VCaP (cell line): ENCODE results near the gene PNPLA7.

ENCODE experiments used
- H3K27ac ChIP-seq: fragments of 450-650 bp; 2 replicates; pipeline ENCODE4 v1.5.1; 2017
- TF ChIP-seq, protein P1 (sequence below): fragments of 450-650 bp; conservative IDR thresholded peaks from 2 replicates; pipeline ENCODE4 v1.5.1; 2017; ENCODE audit warnings: mild to moderate bottlenecking, moderate library complexity

Gene PNPLA7

GRCh38 chr9:137487454-137488326, 62.5 kb downstream of the PNPLA7 start:
- TF ChIP-seq, protein P1, sequence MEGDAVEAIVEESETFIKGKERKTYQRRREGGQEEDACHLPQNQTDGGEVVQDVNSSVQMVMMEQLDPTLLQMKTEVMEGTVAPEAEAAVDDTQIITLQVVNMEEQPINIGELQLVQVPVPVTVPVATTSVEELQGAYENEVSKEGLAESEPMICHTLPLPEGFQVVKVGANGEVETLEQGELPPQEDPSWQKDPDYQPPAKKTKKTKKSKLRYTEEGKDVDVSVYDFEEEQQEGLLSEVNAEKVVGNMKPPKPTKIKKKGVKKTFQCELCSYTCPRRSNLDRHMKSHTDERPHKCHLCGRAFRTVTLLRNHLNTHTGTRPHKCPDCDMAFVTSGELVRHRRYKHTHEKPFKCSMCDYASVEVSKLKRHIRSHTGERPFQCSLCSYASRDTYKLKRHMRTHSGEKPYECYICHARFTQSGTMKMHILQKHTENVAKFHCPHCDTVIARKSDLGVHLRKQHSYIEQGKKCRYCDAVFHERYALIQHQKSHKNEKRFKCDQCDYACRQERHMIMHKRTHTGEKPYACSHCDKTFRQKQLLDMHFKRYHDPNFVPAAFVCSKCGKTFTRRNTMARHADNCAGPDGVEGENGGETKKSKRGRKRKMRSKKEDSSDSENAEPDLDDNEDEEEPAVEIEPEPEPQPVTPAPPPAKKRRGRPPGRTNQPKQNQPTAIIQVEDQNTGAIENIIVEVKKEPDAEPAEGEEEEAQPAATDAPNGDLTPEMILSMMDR = no peak

GRCh38 chr9:137486545-137487453, 63.4 kb downstream of the PNPLA7 start:
- TF ChIP-seq, protein P1 = no peak
- peak overlapping the region; percentile 93 for H3K27ac ChIP-seq

More at GRCh38 chr9:137487454-137488326, 62.5 kb downstream of the PNPLA7 start:
- peak overlapping the region; percentile 93 for H3K27ac ChIP-seq

- TF ChIP-seq, protein P1 = no peak
- peak overlapping the region; percentile 93 for H3K27ac ChIP-seq
These were observed 64.1 kb downstream of the PNPLA7 start for GRCh38 chr9:137486141-137486490.

DNA sequence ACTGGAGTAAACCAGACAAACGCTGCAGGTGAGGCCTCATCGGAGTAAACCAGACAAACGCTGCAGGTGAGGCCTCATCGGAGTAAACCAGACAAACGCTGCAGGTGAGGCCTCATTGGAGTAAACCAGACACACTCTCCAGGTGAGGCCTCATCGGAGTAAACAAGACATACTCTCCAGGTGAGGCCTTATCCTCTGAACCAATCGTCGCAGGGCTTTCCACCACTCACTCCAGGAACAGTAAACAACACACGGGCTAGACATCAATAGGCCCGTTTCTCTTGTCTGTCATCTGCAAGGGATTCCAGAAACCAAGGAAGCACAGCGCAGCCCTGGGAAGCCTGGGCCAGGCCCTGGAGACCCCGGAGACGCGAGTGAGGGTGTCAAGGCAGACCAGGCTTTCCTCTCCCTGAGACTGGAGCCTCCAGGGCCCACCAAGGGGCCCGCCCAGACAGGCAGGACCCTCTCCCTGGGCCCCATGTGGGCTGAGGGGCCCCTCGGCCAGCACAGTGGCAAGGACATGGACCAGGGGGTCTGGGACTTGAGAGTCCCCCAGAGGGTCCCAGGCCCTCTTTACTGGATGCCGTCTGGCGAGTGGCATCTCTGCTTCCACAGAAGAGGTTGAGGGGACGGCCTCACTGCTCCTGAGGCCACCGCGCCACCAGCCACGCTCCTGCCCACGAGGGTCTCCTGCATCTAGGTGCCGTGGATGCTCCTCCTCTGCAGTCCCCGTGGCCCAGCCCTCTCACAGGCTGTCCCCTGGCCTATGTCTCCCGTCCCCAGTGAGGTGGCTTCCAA, 64.7 kb downstream of the PNPLA7 start:
- H3K27ac ChIP-seq = peak overlapping the region; percentile 93
- TF ChIP-seq, protein P1 = no peak

GRCh38 chr9:137484551-137485315, 65.5 kb downstream of the PNPLA7 start:
- TF ChIP-seq, protein P1 = no peak
- H3K27ac ChIP-seq = peak overlapping the region; percentile 93

DNA sequence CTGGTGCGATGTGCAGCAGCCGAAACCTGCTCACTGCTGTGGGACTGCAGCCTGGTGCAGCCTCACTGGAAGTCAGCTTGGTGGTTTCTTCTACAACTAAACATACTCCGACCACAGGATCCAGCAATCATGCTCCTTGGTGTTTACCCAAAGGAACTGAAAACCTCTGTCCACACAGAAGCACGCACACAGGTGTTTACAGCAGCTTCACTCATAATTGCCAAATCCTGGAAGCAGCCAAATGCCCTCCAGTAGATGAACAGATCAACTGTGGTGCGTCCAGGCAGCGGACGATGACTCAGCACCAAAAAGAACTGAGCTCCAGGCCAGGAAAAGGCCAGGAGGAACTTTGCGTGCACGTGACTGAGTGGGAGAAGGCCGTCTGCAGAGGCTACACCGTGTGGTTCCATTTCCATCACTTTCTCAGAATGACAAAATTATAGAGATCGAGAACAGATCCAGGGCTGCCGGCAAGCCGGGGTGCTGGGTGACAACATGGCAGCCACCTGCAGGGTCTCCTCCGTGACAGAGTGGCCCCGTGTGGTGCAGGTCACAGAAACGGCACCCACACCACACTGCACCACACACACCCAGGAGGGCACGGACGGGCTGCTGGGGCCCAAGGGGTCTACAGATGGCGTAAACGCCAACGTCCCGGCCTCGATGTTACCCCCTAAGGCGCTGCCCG, 68.0 kb downstream of the PNPLA7 start:
- peak overlapping the region; percentile 93 for H3K27ac ChIP-seq
- TF ChIP-seq, protein P1 = no peak
